IMR-90 (cell line): ENCODE measurements around the gene PROCA1. TPM values are rescaled to one million over a fixed set of nuclear protein-coding genes. Genes with fewer than 3 reads are reported as not detected.

Source experiments
- ATAC-seq: fragments of 200-7000 bp; cut with Tn5 transposase; 2 replicates; pipeline ENCODE4 v1.9.1; 2020; ENCODE audit warnings: low read depth, mild to moderate bottlenecking, moderate library complexity
- BruUV-seq: library from RNA; stranded (reverse); fragments of 400-500 nt; replicated peaks from 2 replicates; lab custom pipeline; 2021; lab: Mats Ljungman, UMichigan
- CTCF ChIA-PET: fragments of 300-600 bp; formaldehyde crosslinking; extraction: SDS; loops from one replicate; lab custom pipeline; 2021; ENCODE audit warnings: antibody characterized with exemption; lab: Yijun Ruan, JAX
- POLR2A ChIA-PET: fragments of 300-600 bp; sonication (Branson Sonifier 250); formaldehyde crosslinking; loops from one replicate; lab custom pipeline; 2022; ENCODE audit warnings: antibody characterized with exemption; ENCODE audit not compliant: unreplicated experiment; lab: Charles Lee
- DNase-seq: peaks from one replicate; pipeline ENCODE4 v3.0.0; 2013
- H2AFZ ChIP-seq: replicated peaks from 2 replicates; pipeline ENCODE3; 2013; ENCODE audit warnings: low read length, mild to moderate bottlenecking; ENCODE audit not compliant: poor library complexity
- H2AK5ac ChIP-seq: 2 replicates; pipeline ENCODE4 v1.6.1; 2013; ENCODE audit warnings: low read depth, low read length, inconsistent platforms
- H2AK9ac ChIP-seq: replicated peaks from 2 replicates; pipeline ENCODE3; 2013; ENCODE audit warnings: mild to moderate bottlenecking, low read depth, low read length, moderate library complexity; ENCODE audit not compliant: poor library complexity
- H2BK120ac ChIP-seq: 2 replicates; pipeline ENCODE4 v1.6.1; 2013; ENCODE audit warnings: low read depth, low read length, inconsistent platforms
- H2BK15ac ChIP-seq: 3 replicates; pipeline ENCODE4 v1.6.1; 2013; ENCODE audit warnings: low read depth, low read length, inconsistent platforms
- H2BK20ac ChIP-seq: 2 replicates; pipeline ENCODE4 v1.6.1; 2013; ENCODE audit warnings: low read depth, mild to moderate bottlenecking, inconsistent platforms, low read length, moderate library complexity
- H2BK5ac ChIP-seq: 2 replicates; pipeline ENCODE4 v1.6.1; 2013; ENCODE audit warnings: mild to moderate bottlenecking, low read depth, low read length, inconsistent platforms; ENCODE audit not compliant: poor library complexity, severe bottlenecking
- H3K14ac ChIP-seq: replicated peaks from 2 replicates; pipeline ENCODE4 v1.6.1; 2013; ENCODE audit warnings: low read depth, low read length, inconsistent platforms
- H3K18ac ChIP-seq: 2 replicates; pipeline ENCODE4 v1.6.1; 2013; ENCODE audit warnings: low read depth, low read length, control low read depth
- H3K23ac ChIP-seq: 2 replicates; pipeline ENCODE4 v1.6.1; 2013; ENCODE audit warnings: low read depth, low read length, inconsistent platforms
- H3K27ac ChIP-seq: 2 replicates; pipeline ENCODE4 v1.5.1; 2013; ENCODE audit warnings: mild to moderate bottlenecking, control low read depth, low read length; ENCODE audit not compliant: insufficient read depth
- H3K27me3 ChIP-seq: 2 replicates; pipeline ENCODE4 v1.6.1; 2013; ENCODE audit warnings: low read length; ENCODE audit not compliant: control insufficient read depth, insufficient read depth
- H3K36me3 ChIP-seq: 2 replicates; pipeline ENCODE4 v1.6.1; 2013; ENCODE audit warnings: low read length, mixed read lengths; ENCODE audit not compliant: control insufficient read depth, insufficient read depth
- H3K4ac ChIP-seq: 2 replicates; pipeline ENCODE4 v1.6.1; 2013; ENCODE audit warnings: low read depth, low read length, inconsistent platforms
- H3K4me1 ChIP-seq: 2 replicates; pipeline ENCODE4 v1.6.1; 2013; ENCODE audit warnings: low read length, mixed read lengths; ENCODE audit not compliant: control insufficient read depth, insufficient read depth
- H3K4me2 ChIP-seq: 2 replicates; pipeline ENCODE4 v1.6.1; 2013; ENCODE audit warnings: low read depth, mild to moderate bottlenecking, control low read depth, low read length, moderate library complexity
- H3K4me3 ChIP-seq: 2 replicates; pipeline ENCODE4 v1.5.1; 2013; ENCODE audit warnings: low read depth, mild to moderate bottlenecking, control low read depth, low read length, moderate library complexity; ENCODE audit not compliant: insufficient read depth
- H3K56ac ChIP-seq: 2 replicates; pipeline ENCODE4 v1.6.1; 2013; ENCODE audit warnings: low read length, inconsistent platforms; ENCODE audit not compliant: insufficient read depth; ENCODE audit errors: extremely low read depth
- H3K79me1 ChIP-seq, 2 experiments: 2 replicates each; pipeline ENCODE4 v1.6.1; 2013; ENCODE audit warnings: low read length in 2 of 2, inconsistent platforms in 1 of 2, low read depth in 1 of 2
- H3K9ac ChIP-seq: 2 replicates; pipeline ENCODE4 v1.6.1; 2013; ENCODE audit warnings: low read depth, low read length, control low read depth
- H3K9me1 ChIP-seq: 2 replicates; pipeline ENCODE4 v1.6.1; 2013; ENCODE audit warnings: low read length, inconsistent platforms; ENCODE audit not compliant: insufficient read depth
- H3K9me3 ChIP-seq: 2 replicates; pipeline ENCODE4 v1.6.1; 2013; ENCODE audit warnings: low read length; ENCODE audit not compliant: control insufficient read depth, insufficient read depth
- H4K20me1 ChIP-seq: 2 replicates; pipeline ENCODE4 v1.6.1; 2013; ENCODE audit warnings: low read length, inconsistent platforms; ENCODE audit not compliant: insufficient read depth
- H4K5ac ChIP-seq: 2 replicates; pipeline ENCODE4 v1.6.1; 2013; ENCODE audit warnings: mild to moderate bottlenecking, low read depth, low read length, control low read depth
- H4K8ac ChIP-seq, 2 experiments: 2 replicates each; pipeline ENCODE4 v1.6.1; 2013; ENCODE audit warnings: low read depth in 2 of 2, low read length in 2 of 2, control low read depth in 1 of 2, inconsistent platforms in 1 of 2
- H4K91ac ChIP-seq: 2 replicates; pipeline ENCODE4 v1.6.1; 2013; ENCODE audit warnings: low read depth, low read length, inconsistent platforms; ENCODE audit not compliant: insufficient read depth
- MAFK ChIP-seq: IDR thresholded peaks from 2 replicates; pipeline ENCODE4 v1.6.1; 2012; ENCODE audit warnings: low read depth, low read length, improper control_type of control experiment
- POLR2A ChIP-seq: IDR thresholded peaks from 2 replicates; pipeline ENCODE4 v1.6.1; 2012; ENCODE audit warnings: mild to moderate bottlenecking, low read depth, low read length
- RAD21 ChIP-seq: IDR thresholded peaks from 2 replicates; pipeline ENCODE4 v1.6.1; 2012; ENCODE audit warnings: low read length, improper control_type of control experiment
- WGBS, 2 experiments: methylation state at CpG; one replicate each; pipeline versions ENCODE4 v1.1.5 to v1.1.7; 2013; ENCODE audit warnings: missing lambda C conversion rate in 2 of 2; ENCODE audit not compliant: insufficient read length in 1 of 2; ENCODE audit errors: extremely low coverage in 2 of 2; 5-methylcytosine and 5-hydroxymethylcytosine counted together
- dilution Hi-C: fragments of 300-500 bp; cut with HindIII; formaldehyde crosslinking; loops from one replicate; pipeline ENCODE4 v1.14.3; 2018; ENCODE audit warnings: low sequenced_read_pairs; ENCODE audit not compliant: unreplicated experiment
- in situ Hi-C: fragments of 300-500 bp; cut with MboI; formaldehyde crosslinking; loops from 3 replicates; pipeline ENCODE4 v1.14.3; 2019; ENCODE audit warnings: low sequenced_read_pairs, inconsistent platforms, mixed read lengths
- intact Hi-C: fragments of 100-400 bp; cut with micrococcal nuclease; formaldehyde crosslinking; loops from 2 replicates; pipeline ENCODE4 v1.10.0; 2022
- polyA plus RNA-seq, 3 experiments: library from polyadenylated mRNA; depleted of rRNA; stranded (reverse); fragments of >200 nt; gene quantifications; 2 replicates each; pipeline ENCODE4 v1.2.3, GENCODE V29; 2012; ENCODE audit warnings: low replicate concordance in 1 of 3
- total RNA-seq: library from RNA; depleted of rRNA; stranded (reverse); fragments of >200 nt; gene quantifications from 2 replicates; pipeline ENCODE4 v1.2.3, GENCODE V29; 2012
- TF ChIP-seq, protein P1 (sequence below): conservative IDR thresholded peaks from 2 replicates; pipeline ENCODE4 v1.5.1; 2012; ENCODE audit warnings: mild to moderate bottlenecking, low read depth, low read length, improper control_type of control experiment

The PROCA1 gene
- total and polyA plus RNA-seq, 2 of the 4 experiments (the other 2 are of a cell fraction): 0.36 to 1.7 TPM

GRCh38 chr17:28745786-28746411 lies 34.2 kb upstream of the PROCA1 start:
- Histone ChIP-seq H3K23ac (0 out of 2 replicates have a peak overlapping the region, but pooled peaks have one; percentile 75), H3K27me3 (no peaks in the 10 kb centered on the region), H2AFZ (peak overlapping the region; percentile 13), H2AK9ac (peak overlapping the region; percentile 99), H3K4me2 (peak overlapping the region; percentile 87), H3K4me3 (peak overlapping the region; percentile 100), H3K27ac (peak overlapping the region; percentile 94), H3K36me3 (peaks cover 43% of the 10 kb centered on the region), H2AK5ac (peak overlapping the region; percentile 97), H2BK15ac (no peak overlapping the region), H3K4me1 (peaks cover 16% of the 10 kb centered on the region), H4K91ac (peak overlapping the region; percentile 66; the same call in 1 of the 2 replicates), H2BK120ac (no peak overlapping the region), H3K14ac (peak overlapping the region; percentile 89; the same call in 1 of the 2 replicates), H4K8ac (peak overlapping the region in 1 of 2 experiments; percentile 39; a peak in 1 of 4 replicates), H4K20me1 (peaks cover 68% of the 10 kb centered on the region), H3K56ac (no peak overlapping the region; the same call in 1 of the 2 replicates), H3K18ac (no peak overlapping the region), H3K9ac (peak overlapping the region; percentile 99), H3K9me3 (no peaks in the 10 kb centered on the region), H3K4ac (peak overlapping the region; percentile 78), H2BK5ac (peak overlapping the region; percentile 96), H2BK20ac (no peak overlapping the region), H3K79me1 (peaks cover 12 to 64% of the 10 kb centered on the region in 2 experiments; a peak in 3 of 4 replicates), H3K9me1 (peaks cover 17% of the 10 kb centered on the region; the same call in 1 of the 2 replicates), H4K5ac (peak overlapping the region; percentile 3; the same call in 1 of the 2 replicates)
- ChIA-PET CTCF (interaction anchor here (3.5 to 5.4 kb wide), 2 partner anchors 18 to 19 kb away, joined by 40 to 60 read pairs; partner anchors contain the start of genes NEK8 and TLCD1), POLR2A (interaction anchor here (1.1 to 1.2 kb wide), 2 partner anchors 17 to 19 kb away, joined by 3 read pairs; partner anchors contain the start of gene NEK8)
- dilution Hi-C loops (no loop called here), in situ Hi-C loops (no loop called here), intact Hi-C loops (no loop called here)
- ATAC-seq: no peak
- DNase-seq: no peak
- WGBS, 2 experiments: 74% methylated on average over 3 of the region's 4 CpGs; no CpG with 5 or more reads in 1 of the 2 experiments
- TF ChIP-seq, protein P1, sequence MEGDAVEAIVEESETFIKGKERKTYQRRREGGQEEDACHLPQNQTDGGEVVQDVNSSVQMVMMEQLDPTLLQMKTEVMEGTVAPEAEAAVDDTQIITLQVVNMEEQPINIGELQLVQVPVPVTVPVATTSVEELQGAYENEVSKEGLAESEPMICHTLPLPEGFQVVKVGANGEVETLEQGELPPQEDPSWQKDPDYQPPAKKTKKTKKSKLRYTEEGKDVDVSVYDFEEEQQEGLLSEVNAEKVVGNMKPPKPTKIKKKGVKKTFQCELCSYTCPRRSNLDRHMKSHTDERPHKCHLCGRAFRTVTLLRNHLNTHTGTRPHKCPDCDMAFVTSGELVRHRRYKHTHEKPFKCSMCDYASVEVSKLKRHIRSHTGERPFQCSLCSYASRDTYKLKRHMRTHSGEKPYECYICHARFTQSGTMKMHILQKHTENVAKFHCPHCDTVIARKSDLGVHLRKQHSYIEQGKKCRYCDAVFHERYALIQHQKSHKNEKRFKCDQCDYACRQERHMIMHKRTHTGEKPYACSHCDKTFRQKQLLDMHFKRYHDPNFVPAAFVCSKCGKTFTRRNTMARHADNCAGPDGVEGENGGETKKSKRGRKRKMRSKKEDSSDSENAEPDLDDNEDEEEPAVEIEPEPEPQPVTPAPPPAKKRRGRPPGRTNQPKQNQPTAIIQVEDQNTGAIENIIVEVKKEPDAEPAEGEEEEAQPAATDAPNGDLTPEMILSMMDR: no peak
- TF ChIP-seq MAFK (peak; percentile 80), RAD21 (no peak), POLR2A (0 out of 2 replicates have a peak, but pooled peaks have one; percentile 0)
- no TSS peak for BruUV-seq
